Amniotic stem cell (primary cell): ENCODE measurements around the gene GBF1.

Experiments used
- DNase-seq: peaks from one replicate; lab custom pipeline; 2025; lab: John Stamatoyannopoulos, UW

GBF1 gene

GRCh38 chr10:102354451-102354850, 109.1 kb downstream of the GBF1 start:
- no peak for DNase-seq

GRCh38 chr10:102358712-102359382, 113.5 kb downstream of the GBF1 start:
- no peak for DNase-seq

- DNase-seq = no peak
Observed at GRCh38 chr10:102367441-102367840, 122.1 kb downstream of the GBF1 start.

GRCh38 chr10:102368077-102368476, 122.7 kb downstream of the GBF1 start:
- no peak for DNase-seq

- DNase-seq = no peak
Observed at GRCh38 chr10:102371295-102371694, 126.0 kb downstream of the GBF1 start.

GRCh38 chr10:102375250-102375649, 129.9 kb downstream of the GBF1 start:
- no peak for DNase-seq

GRCh38 chr10:102375867-102376266, 130.5 kb downstream of the GBF1 start:
- no peak for DNase-seq

- no peak for DNase-seq
Observed at GRCh38 chr10:102376901-102377300, 131.6 kb downstream of the GBF1 start.

- no peak for DNase-seq
Observed at GRCh38 chr10:102379383-102379782, 134.1 kb downstream of the GBF1 start.

GRCh38 chr10:102381983-102382382, 136.7 kb downstream of the GBF1 start:
- no peak for DNase-seq

GRCh38 chr10:102382871-102383270, 137.5 kb downstream of the GBF1 start:
- no peak for DNase-seq

- no peak for DNase-seq
Observed at GRCh38 chr10:102384053-102384452, 138.7 kb downstream of the GBF1 start.

GRCh38 chr10:102384606-102385429, 139.5 kb downstream of the GBF1 start:
- DNase-seq = no peak

- DNase-seq = no peak
Observed at GRCh38 chr10:102389894-102390293, 144.6 kb downstream of the GBF1 start.

- DNase-seq = no peak
Observed at GRCh38 chr10:102392306-102392705, 147.0 kb downstream of the GBF1 start.

GRCh38 chr10:102393411-102394078, 148.2 kb downstream of the GBF1 start:
- DNase-seq = no peak

GRCh38 chr10:102394079-102394800, 148.9 kb downstream of the GBF1 start:
- DNase-seq = peak; percentile 86

GRCh38 chr10:102394801-102395399, 149.6 kb downstream of the GBF1 start:
- no peak for DNase-seq

GRCh38 chr10:102395400-102396316, 150.3 kb downstream of the GBF1 start, which contains the start of gene NFKB2:
TSS of gene NFKB2 (plus strand) at chr10:102395705. CDS start at chr10:102395960, 255 bp downstream.
- DNase-seq = peak; percentile 79

- no peak for DNase-seq
Observed at GRCh38 chr10:102396317-102396650, 151.0 kb downstream of the GBF1 start.

- no peak for DNase-seq
Observed at GRCh38 chr10:102396730-102397151, 151.4 kb downstream of the GBF1 start.
